Measurements from ENCODE around the gene SBNO1. TPM values are rescaled to one million over a fixed set of nuclear protein-coding genes. Genes with fewer than 3 reads are reported as not detected.
A peak's percentile ranks its signal among the peaks of the same experiment; 100 is the strongest.
"Not testable (repeated sequence)": the region's sequence is repeated elsewhere in the genome, so short reads cannot be mapped to it uniquely, and the experiment has no call there.

The SBNO1 gene
- total RNA-seq (2014; rRNA removed; shearing (Covaris generic)) (17.6 and 19.1 TPM in 2 replicates), polyA plus RNA-seq (2016; fragmentation: Nextera tagmentation; extraction: Ambion mirVana) (22.4 and 23.6 TPM in 2 replicates)

DNA sequence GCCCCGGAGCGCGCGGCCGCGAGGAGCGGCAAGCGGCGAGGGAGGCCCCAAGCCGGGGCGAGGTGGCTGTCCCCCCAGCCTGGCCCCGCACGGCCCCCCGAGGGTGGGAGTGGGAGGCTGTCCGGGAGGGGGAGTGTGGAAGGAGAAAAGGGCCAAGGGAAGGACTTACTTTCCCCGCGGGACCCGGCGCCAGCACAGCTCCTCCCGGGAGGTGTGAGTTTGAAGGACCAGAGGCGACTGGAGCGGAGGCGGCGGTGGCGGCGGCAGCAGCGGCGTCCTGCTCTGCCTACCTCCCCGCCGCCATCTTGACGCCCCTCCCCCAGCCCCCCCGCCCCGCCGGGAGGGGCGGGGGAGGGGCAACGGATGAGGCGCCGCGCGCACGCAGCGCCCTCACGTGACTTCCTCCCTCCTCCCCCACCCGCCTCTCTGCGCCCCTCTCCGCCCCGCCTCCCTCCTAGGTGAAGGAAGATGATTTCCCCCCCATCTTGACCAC, at the start of gene SBNO1:
TSS of gene SBNO1 (minus strand) at position 316 of the 493 bp plus-strand sequence. CDS start 14,406 bp downstream, outside the sequence.
- Histone ChIP-seq H3K79me2 (ENCODE audit: insufficient read depth) (peaks cover 50% of the 10 kb centered on the region), H3K4me1 (ENCODE audit: insufficient read depth) (peaks cover 9% of the 10 kb centered on the region; the same call in 1 of the 2 replicates), H3K9me2 (ENCODE audit: insufficient read depth) (no peaks in the 10 kb centered on the region), H3K4me3 (peak within 1 kb of the TSS; percentile 73), H3K36me3 (ENCODE audit: low read depth) (no peaks in the 10 kb centered on the region), H3K27me3 (replicated peaks; ENCODE audit: insufficient read depth) (no peaks in the 10 kb centered on the region), H4K20me1 (ENCODE audit: insufficient read depth) (no peaks in the 10 kb centered on the region), H3K9me3 (ENCODE audit: low read depth) (no peaks in the 10 kb centered on the region), H3F3A (ENCODE audit: insufficient read depth) (peaks cover 23% of the 10 kb centered on the region), H3K27ac (peak within 1 kb of the TSS; percentile 94), H3K4me2 (ENCODE audit: unreplicated experiment) (peak within 1 kb of the TSS; percentile 91), H2AFZ (peak within 1 kb of the TSS; percentile 79), H3K9ac (peak within 1 kb of the TSS; percentile 91)
- peak; percentile 97 for DNase-seq
- 2 to 15% methylated on average over 4 to 46 of the region's 47 CpGs for WGBS, 2 experiments (ENCODE audit: low coverage in 1 of 2, low lambda C conversion rate in 2 of 2, missing lambda C conversion rate in 2 of 2)
- TF ChIP-seq EZH2 (IDR thresholded peaks at IDR 0.05; ENCODE audit: insufficient read depth, poor library complexity, severe bottlenecking) (no peak), EZH2phosphoT487 (IDR thresholded peaks at IDR 0.05; ENCODE audit: insufficient read depth, low read depth) (no peak)
- in situ Hi-C loops (cut with MboI) = no loop called here

DNA sequence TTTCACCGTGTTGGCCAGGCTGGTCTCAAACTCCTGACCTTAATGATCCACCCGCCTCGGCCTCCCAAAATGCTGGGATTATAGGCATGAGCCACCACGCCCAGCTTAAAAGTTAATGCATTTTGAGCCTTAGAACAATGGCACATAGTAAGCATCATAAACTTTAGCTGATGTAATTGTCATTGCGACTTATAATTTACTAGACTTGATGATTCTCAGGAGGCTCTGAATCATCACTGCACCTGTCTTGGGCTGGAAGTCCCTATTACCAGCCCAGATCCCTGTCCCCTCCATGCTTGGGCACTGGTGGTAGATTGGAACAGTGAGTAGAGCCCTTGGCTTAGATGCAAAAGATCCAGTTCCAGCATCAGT, 45.4 kb upstream of the SBNO1 start:
- in situ Hi-C loops (cut with MboI) = no loop called here
- WGBS, 2 experiments (ENCODE audit: low coverage in 1 of 2, low lambda C conversion rate in 2 of 2, missing lambda C conversion rate in 2 of 2) = 98% methylated on average over 5 of the region's 5 CpGs
- no peak overlapping the region for H3K4me3 ChIP-seq

GRCh38 chr12:123409284-123410040, 44.8 kb upstream of the SBNO1 start:
- H3K27me3 ChIP-seq (replicated peaks; ENCODE audit: insufficient read depth); DNase-seq; H3K27ac ChIP-seq; H3K9ac ChIP-seq; H2AFZ ChIP-seq; H3K4me3 ChIP-seq; H3K4me2 ChIP-seq (ENCODE audit: unreplicated experiment); H4K20me1 ChIP-seq (ENCODE audit: insufficient read depth); H3K9me2 ChIP-seq (ENCODE audit: insufficient read depth); in situ Hi-C loops (cut with MboI); H3K9me3 ChIP-seq (ENCODE audit: low read depth); H3K4me1 ChIP-seq (ENCODE audit: insufficient read depth): not testable (repeated sequence)
- Histone ChIP-seq H3K36me3 (ENCODE audit: low read depth) (peaks cover 34% of the 10 kb centered on the region), H3K79me2 (ENCODE audit: insufficient read depth) (peaks cover 20% of the 10 kb centered on the region), H3F3A (ENCODE audit: insufficient read depth) (peaks cover 22% of the 10 kb centered on the region)
- WGBS, 2 experiments (ENCODE audit: low coverage in 1 of 2, low lambda C conversion rate in 2 of 2, missing lambda C conversion rate in 2 of 2) = 88% methylated on average over 11 of the region's 11 CpGs

More for the DNA sequence above, 45.4 kb upstream of the SBNO1 start:
- Histone ChIP-seq H3K9ac (no peak overlapping the region), H2AFZ (no peak overlapping the region), H3K4me2 (ENCODE audit: unreplicated experiment) (no peak overlapping the region), H3K27me3 (replicated peaks; ENCODE audit: insufficient read depth) (no peaks in the 10 kb centered on the region), H3F3A (ENCODE audit: insufficient read depth) (peaks cover 22% of the 10 kb centered on the region), H3K9me2 (ENCODE audit: insufficient read depth) (no peaks in the 10 kb centered on the region), H3K4me1 (ENCODE audit: insufficient read depth) (no peaks in the 10 kb centered on the region), H3K79me2 (ENCODE audit: insufficient read depth) (peaks cover 14% of the 10 kb centered on the region), H3K27ac (no peak overlapping the region), H4K20me1 (ENCODE audit: insufficient read depth) (no peaks in the 10 kb centered on the region), H3K36me3 (ENCODE audit: low read depth) (peaks cover 28% of the 10 kb centered on the region), H3K9me3 (ENCODE audit: low read depth) (no peaks in the 10 kb centered on the region)
- TF ChIP-seq EZH2phosphoT487 (IDR thresholded peaks at IDR 0.05; ENCODE audit: insufficient read depth, low read depth) (no peak), EZH2 (IDR thresholded peaks at IDR 0.05; ENCODE audit: insufficient read depth, poor library complexity, severe bottlenecking) (no peak)
- no peak for DNase-seq

DNA sequence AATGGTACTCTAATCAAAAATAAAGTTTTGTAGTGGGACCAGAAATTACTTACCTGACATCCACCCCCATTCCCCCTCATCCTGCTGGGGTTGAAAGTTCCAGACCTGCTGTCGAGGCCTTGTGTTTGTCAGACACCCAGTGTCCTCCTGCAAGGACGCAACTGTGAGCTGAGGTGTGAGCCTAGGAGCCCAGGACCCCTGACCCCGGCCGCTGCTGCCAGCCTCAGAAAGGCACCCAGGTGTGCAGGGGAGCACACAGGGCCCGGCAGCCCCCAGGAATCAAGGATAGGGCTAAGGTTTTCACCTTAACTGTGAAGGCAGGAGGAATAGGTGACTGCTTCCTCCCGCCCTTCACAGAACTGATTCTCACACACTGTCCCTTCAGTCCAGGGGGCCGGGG, 44.0 kb upstream of the SBNO1 start:
- H3F3A ChIP-seq (ENCODE audit: insufficient read depth) = peaks cover 26% of the 10 kb centered on the region
- H3K36me3 ChIP-seq (ENCODE audit: low read depth) = peaks cover 43% of the 10 kb centered on the region
- in situ Hi-C loops (cut with MboI); H3K27me3 ChIP-seq (replicated peaks; ENCODE audit: insufficient read depth); H3K4me1 ChIP-seq (ENCODE audit: insufficient read depth); H2AFZ ChIP-seq; H3K27ac ChIP-seq; H3K9ac ChIP-seq; H3K9me2 ChIP-seq (ENCODE audit: insufficient read depth); H4K20me1 ChIP-seq (ENCODE audit: insufficient read depth); DNase-seq; H3K4me3 ChIP-seq; H3K4me2 ChIP-seq (ENCODE audit: unreplicated experiment); H3K9me3 ChIP-seq (ENCODE audit: low read depth): not testable (repeated sequence)
- WGBS, 2 experiments (ENCODE audit: low coverage in 1 of 2, low lambda C conversion rate in 2 of 2, missing lambda C conversion rate in 2 of 2) = 92 to 100% methylated on average over 5 to 6 of the region's 7 CpGs
- H3K79me2 ChIP-seq (ENCODE audit: insufficient read depth) = peaks cover 28% of the 10 kb centered on the region

GRCh38 chr12:123407934-123408333, 43.3 kb upstream of the SBNO1 start:
- H3K4me1 ChIP-seq (ENCODE audit: insufficient read depth); in situ Hi-C loops (cut with MboI): not testable (repeated sequence)

GRCh38 chr12:123407269-123407668, 42.6 kb upstream of the SBNO1 start:
- H3K4me3 ChIP-seq; H4K20me1 ChIP-seq (ENCODE audit: insufficient read depth); H3K9me2 ChIP-seq (ENCODE audit: insufficient read depth); H3K27me3 ChIP-seq (replicated peaks; ENCODE audit: insufficient read depth); DNase-seq; H2AFZ ChIP-seq; H3K4me1 ChIP-seq (ENCODE audit: insufficient read depth); H3K4me2 ChIP-seq (ENCODE audit: unreplicated experiment); H3K27ac ChIP-seq; in situ Hi-C loops (cut with MboI); H3K9ac ChIP-seq; H3K9me3 ChIP-seq (ENCODE audit: low read depth): not testable (repeated sequence)
- peaks cover 42% of the 10 kb centered on the region for H3K79me2 ChIP-seq (ENCODE audit: insufficient read depth)
- 95 to 96% methylated on average over 14 to 15 of the region's 15 CpGs for WGBS, 2 experiments (ENCODE audit: low coverage in 1 of 2, low lambda C conversion rate in 2 of 2, missing lambda C conversion rate in 2 of 2)
- H3K36me3 ChIP-seq (ENCODE audit: low read depth) = peaks cover 52% of the 10 kb centered on the region
- H3F3A ChIP-seq (ENCODE audit: insufficient read depth) = peaks cover 28% of the 10 kb centered on the region

More at GRCh38 chr12:123407934-123408333, 43.3 kb upstream of the SBNO1 start:
- H3K27me3 ChIP-seq (replicated peaks; ENCODE audit: insufficient read depth); H3K9ac ChIP-seq; H4K20me1 ChIP-seq (ENCODE audit: insufficient read depth); H3K4me3 ChIP-seq; H3K9me2 ChIP-seq (ENCODE audit: insufficient read depth); H3K4me2 ChIP-seq (ENCODE audit: unreplicated experiment); DNase-seq; H2AFZ ChIP-seq; H3K9me3 ChIP-seq (ENCODE audit: low read depth); H3K27ac ChIP-seq: not testable (repeated sequence)
- 71 to 76% methylated on average over 14 to 15 of the region's 15 CpGs for WGBS, 2 experiments (ENCODE audit: low coverage in 1 of 2, low lambda C conversion rate in 2 of 2, missing lambda C conversion rate in 2 of 2)
- Histone ChIP-seq H3F3A (ENCODE audit: insufficient read depth) (peaks cover 28% of the 10 kb centered on the region), H3K79me2 (ENCODE audit: insufficient read depth) (peaks cover 35% of the 10 kb centered on the region), H3K36me3 (ENCODE audit: low read depth) (peaks cover 49% of the 10 kb centered on the region)
